Measurements from ENCODE around the gene KIF19. TPM values are rescaled to one million over a fixed set of nuclear protein-coding genes. Genes with fewer than 3 reads are reported as not detected.

The KIF19 gene
- total RNA-seq, 4 donors from 2014 or later, result 0.65 to 0.91 (median 0.68) TPM; not detected in 1

GRCh38 chr17:74318391-74318790 lies 7.6 kb upstream of the KIF19 start:
- TF ChIP-seq CTCF (IDR thresholded peaks at IDR 0.05) (no peak), POLR2A (IDR thresholded peaks at IDR 0.05) (no peak)
- intact Hi-C loops (cut with DNase I; ENCODE audit: low total_unique reads), result loop anchor here (2.0 kb wide), 1 partner anchor 40 kb away; no protein-coding TSS in a partner anchor
- DNase-seq (ENCODE audit: low spot score in 2 of 2), result no peak
- H3K4me3 ChIP-seq (ENCODE audit: low read depth, poor library complexity, severe bottlenecking), result no peak overlapping the region
- WGBS, 2 donors, result 81 to 94% methylated on average over 10 of the region's 10 CpGs

- whole genome bisulfite sequencing, 2 donors, result 86 to 92% methylated on average over 6 of the region's 6 CpGs
- H3K4me3 ChIP-seq (ENCODE audit: low read depth, poor library complexity, severe bottlenecking), result no peak overlapping the region
- intact Hi-C loops (cut with DNase I; ENCODE audit: low total_unique reads), result no loop called here
- TF ChIP-seq CTCF (IDR thresholded peaks at IDR 0.05) (no peak), POLR2A (IDR thresholded peaks at IDR 0.05) (no peak)
- no peak for DNase-seq (ENCODE audit: low spot score in 2 of 2)
These were observed 1.5 kb upstream of the KIF19 start for GRCh38 chr17:74324521-74324920.

DNA sequence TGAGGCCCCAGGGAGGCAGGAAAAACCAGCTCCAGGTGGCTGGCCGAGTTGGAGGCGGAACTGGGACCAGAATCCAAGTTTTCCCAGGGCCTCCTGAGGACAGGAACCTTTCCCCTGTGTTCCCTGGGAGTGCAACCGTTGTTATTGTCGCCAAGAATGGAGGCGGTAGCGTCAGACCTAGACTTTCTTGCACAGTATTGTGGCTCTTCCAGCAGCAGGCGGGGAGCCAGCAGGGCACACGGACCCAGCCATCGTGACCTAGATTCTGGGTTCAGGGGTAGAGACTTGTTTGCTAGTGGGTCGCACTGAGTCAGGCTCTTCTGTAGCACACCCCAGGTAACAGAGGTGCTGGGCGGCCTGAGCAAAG lies 667 bp upstream of the KIF19 start:
- no peak for DNase-seq (ENCODE audit: low spot score in 2 of 2)
- H3K4me3 ChIP-seq (ENCODE audit: low read depth, poor library complexity, severe bottlenecking), result no peak overlapping the region
- TF ChIP-seq CTCF (IDR thresholded peaks at IDR 0.05) (no peak), POLR2A (IDR thresholded peaks at IDR 0.05) (no peak)
- WGBS, 2 donors, result 21 to 29% methylated on average over 9 to 11 of the region's 11 CpGs
- intact Hi-C loops (cut with DNase I; ENCODE audit: low total_unique reads), result no loop called here

- no peak for DNase-seq (ENCODE audit: low spot score in 2 of 2)
- TF ChIP-seq POLR2A (IDR thresholded peaks at IDR 0.05) (no peak), CTCF (IDR thresholded peaks at IDR 0.05) (no peak)
- 22 to 29% methylated on average over 10 of the region's 10 CpGs for WGBS, 2 donors
- H3K4me3 ChIP-seq (ENCODE audit: low read depth, poor library complexity, severe bottlenecking), result no peak overlapping the region
- intact Hi-C loops (cut with DNase I; ENCODE audit: low total_unique reads), result no loop called here
These were observed 480 bp downstream of the KIF19 start for GRCh38 chr17:74326506-74326905.

DNA sequence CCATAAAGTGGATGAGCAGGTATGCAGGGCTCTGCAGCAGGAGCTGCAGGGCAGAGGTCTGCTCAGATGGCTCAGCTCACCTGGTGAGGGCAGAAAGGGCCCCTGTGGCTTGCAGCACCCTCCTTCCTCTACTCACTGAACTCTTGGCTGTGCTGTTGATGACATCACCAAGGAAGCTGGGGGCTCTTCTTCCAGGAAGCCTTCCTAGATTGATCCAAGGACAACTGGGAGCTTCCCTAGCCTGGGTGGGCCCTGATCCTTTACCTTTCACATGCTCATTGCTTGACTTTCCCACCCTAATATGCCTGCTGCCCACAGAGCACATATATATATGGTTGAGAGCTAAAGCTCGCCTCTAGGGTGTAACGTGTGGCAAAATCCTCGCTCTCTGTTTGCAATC lies 2.5 kb downstream of the KIF19 start:
- no peak overlapping the region for H3K4me3 ChIP-seq (ENCODE audit: low read depth, poor library complexity, severe bottlenecking)
- intact Hi-C loops (cut with DNase I; ENCODE audit: low total_unique reads), result no loop called here
- no peak for DNase-seq (ENCODE audit: low spot score in 2 of 2)
- WGBS, 2 donors, result 96 to 100% methylated on average over 3 of the region's 3 CpGs
- TF ChIP-seq CTCF (IDR thresholded peaks at IDR 0.05), result no peak
- TF ChIP-seq POLR2A (IDR thresholded peaks at IDR 0.05), result no peak

DNA sequence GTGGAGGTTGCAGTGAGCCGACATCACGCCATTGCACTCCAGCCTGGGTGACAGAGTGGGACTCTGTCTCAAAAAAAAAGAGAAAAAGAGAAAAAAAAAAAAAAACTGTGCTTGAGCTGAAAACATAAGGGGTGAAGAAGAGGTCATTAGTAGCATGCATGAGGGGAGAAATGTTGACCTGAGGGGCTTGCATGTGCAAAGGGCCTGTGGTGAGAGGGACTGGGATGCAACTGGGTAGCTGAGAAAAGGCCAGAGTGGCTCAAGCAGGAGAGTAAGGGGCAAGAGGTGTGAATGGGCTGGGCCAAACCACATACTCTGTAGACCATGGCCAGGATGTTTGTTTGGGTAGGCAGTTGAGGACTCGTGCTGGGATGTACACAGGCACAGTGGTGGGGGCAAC lies 3.4 kb downstream of the KIF19 start:
- no peak overlapping the region for H3K4me3 ChIP-seq (ENCODE audit: low read depth, poor library complexity, severe bottlenecking)
- WGBS, 2 donors, result 82 to 84% methylated on average over 3 of the region's 3 CpGs
- TF ChIP-seq POLR2A (IDR thresholded peaks at IDR 0.05) (no peak), CTCF (IDR thresholded peaks at IDR 0.05) (no peak)
- intact Hi-C loops (cut with DNase I; ENCODE audit: low total_unique reads), result no loop called here
- DNase-seq (ENCODE audit: low spot score in 2 of 2), result no peak
